AG04450 (cell line): ENCODE results near the gene DNAH10. TPM values are rescaled to one million over a fixed set of nuclear protein-coding genes. Genes with fewer than 3 reads are reported as not detected.

Source experiments
- CTCF ChIA-PET: fragments of 300-600, 350-600 bp; formaldehyde crosslinking; extraction: SDS; loops from one replicate; lab custom pipeline; 2022; ENCODE audit warnings: antibody characterized with exemption, inconsistent platforms; lab: Charles Lee
- POLR2A ChIA-PET: fragments of 350-600 bp; formaldehyde crosslinking; extraction: SDS; loops from one replicate; lab custom pipeline; 2021; ENCODE audit warnings: antibody characterized with exemption, inconsistent platforms; lab: Yijun Ruan, JAX
- DNase-seq: peaks from one replicate; pipeline ENCODE4 v3.0.0-alpha.2; 2011; ENCODE audit warnings: low read depth, low spot score
- H3K27ac ChIP-seq: one replicate; pipeline ENCODE4 v1.5.1; 2012; ENCODE audit warnings: low read depth, low read length, control low read depth
- H3K27me3 ChIP-seq: one replicate; pipeline ENCODE4 v1.6.0; 2012; ENCODE audit warnings: low read length; ENCODE audit not compliant: control insufficient read depth, insufficient read depth
- H3K4me3 ChIP-seq: 2 replicates; pipeline ENCODE4 v1.5.1; 2011; ENCODE audit warnings: mild to moderate bottlenecking, low read depth, low read length, control low read depth
- H3K9me3 ChIP-seq: 2 replicates; pipeline ENCODE4 v1.5.1; 2012; ENCODE audit warnings: low read length; ENCODE audit not compliant: control insufficient read depth, insufficient read depth
- CTCF ChIP-seq: IDR thresholded peaks from 2 replicates; pipeline ENCODE4 v1.5.1; 2011; ENCODE audit warnings: low read depth, low read length, control low read depth, inconsistent platforms
- polyA plus RNA-seq: library from polyadenylated mRNA; depleted of rRNA; stranded (reverse); fragments of >200 nt; gene quantifications from 2 replicates; pipeline ENCODE4 v1.2.3, GENCODE V29; 2011

Gene DNAH10
- polyA plus RNA-seq, 1 experiment: 9.1 TPM

GRCh38 chr12:123939716-123940626 lies 177.9 kb downstream of the DNAH10 start:
- no peaks in the 10 kb centered on the region for H3K27me3 ChIP-seq
- POLR2A ChIA-PET: no interaction called here
- no peak overlapping the region for H3K4me3 ChIP-seq
- H3K9me3 ChIP-seq: peaks cover 18% of the 10 kb centered on the region
- CTCF ChIA-PET: interaction anchor here (1.1 to 3.3 kb wide), 3 partner anchors 35 to 93 kb away, joined by 3 to 19 read pairs (median 6); no protein-coding TSS in a partner anchor
- no peak for DNase-seq
- no peak for TF ChIP-seq CTCF
- no peak overlapping the region for H3K27ac ChIP-seq

GRCh38 chr12:123940627-123940966 lies 178.5 kb downstream of the DNAH10 start:
- no peaks in the 10 kb centered on the region for H3K27me3 ChIP-seq
- H3K27ac ChIP-seq: no peak overlapping the region
- ChIA-PET CTCF (interaction anchor here (3.3 kb wide), 1 partner anchor 35 kb away, joined by 19 read pairs; no protein-coding TSS in a partner anchor), POLR2A (no interaction called here)
- TF ChIP-seq CTCF: no peak
- no peak for DNase-seq
- peaks cover 18% of the 10 kb centered on the region for H3K9me3 ChIP-seq
- no peak overlapping the region for H3K4me3 ChIP-seq

- POLR2A ChIA-PET: no interaction called here
These were observed 178.9 kb downstream of the DNAH10 start for GRCh38 chr12:123941000-123941399.

GRCh38 chr12:123941624-123942237 lies 179.6 kb downstream of the DNAH10 start:
- H3K27ac ChIP-seq: peak overlapping the region; percentile 87
- ChIA-PET CTCF (interaction anchor here (3.3 kb wide), 1 partner anchor 37 kb away, joined by 19 read pairs; no protein-coding TSS in a partner anchor), POLR2A (interaction anchor here (1.3 to 2.0 kb wide), 2 partner anchors 10 to 12 kb away, joined by 3 to 11 read pairs; no protein-coding TSS in a partner anchor)
- H3K27me3 ChIP-seq: no peaks in the 10 kb centered on the region
- no peak for TF ChIP-seq CTCF
- peaks cover 18% of the 10 kb centered on the region for H3K9me3 ChIP-seq
- no peak for DNase-seq
- H3K4me3 ChIP-seq: no peak overlapping the region

More at GRCh38 chr12:123941000-123941399, 178.9 kb downstream of the DNAH10 start:
- no peaks in the 10 kb centered on the region for H3K27me3 ChIP-seq
- no peak for TF ChIP-seq CTCF
- peaks cover 18% of the 10 kb centered on the region for H3K9me3 ChIP-seq
- no peak for DNase-seq
- no peak overlapping the region for H3K27ac ChIP-seq
- CTCF ChIA-PET: interaction anchor here (3.3 kb wide), 1 partner anchor 36 kb away, joined by 19 read pairs; no protein-coding TSS in a partner anchor
- H3K4me3 ChIP-seq: no peak overlapping the region
